SH-SY5Y (cell line): ENCODE data around the gene HYAL1.

Source experiments
- GATA2 ChIP-seq: IDR thresholded peaks from 2 replicates; pipeline ENCODE4 v1.6.1; 2011; ENCODE audit warnings: mild to moderate bottlenecking, low read depth, low read length
- GATA3 ChIP-seq: IDR thresholded peaks from 2 replicates; pipeline ENCODE4 v1.6.1; 2011; ENCODE audit warnings: low read depth, mild to moderate bottlenecking, low read length, moderate library complexity

- TF ChIP-seq GATA2 (no peak), GATA3 (no peak)
These were observed 41.9 kb downstream of the HYAL1 start for GRCh38 chr3:50261505-50261904.
